Measurements from ENCODE around the gene IFNLR1.

Gene IFNLR1

DNA sequence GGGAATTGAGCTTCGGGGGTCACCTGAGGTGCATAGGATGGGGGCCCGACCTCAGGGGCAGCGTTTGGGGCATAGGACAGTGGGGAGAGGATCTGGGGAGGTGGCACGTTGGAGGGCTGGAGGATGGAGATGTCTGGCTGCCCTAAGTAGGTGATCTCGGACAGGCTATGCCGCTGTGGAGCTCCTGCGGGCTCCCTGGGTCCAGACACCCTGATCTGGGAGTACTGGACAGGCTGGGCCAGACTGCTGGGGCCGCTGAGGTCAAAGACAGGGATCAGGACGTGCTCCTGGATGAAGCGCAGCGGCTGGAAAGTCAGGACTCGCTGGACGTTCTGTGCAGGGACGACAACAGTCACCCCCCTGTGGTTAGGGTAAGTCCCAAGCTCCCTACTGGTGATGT is 65.7 kb downstream of the IFNLR1 start:
- H3K36me3 Mint-ChIP-seq (ENCODE audit: low read depth) = no peaks in the 10 kb centered on the region
- H3K4me1 Mint-ChIP-seq = peaks cover 13% of the 10 kb centered on the region
- DNase-seq = no peak
- H3K27ac Mint-ChIP-seq = no peak overlapping the region
- no peak overlapping the region for H3K4me3 Mint-ChIP-seq
- H3K9me3 Mint-ChIP-seq = no peaks in the 10 kb centered on the region
- TF ChIP-seq, protein P1, sequence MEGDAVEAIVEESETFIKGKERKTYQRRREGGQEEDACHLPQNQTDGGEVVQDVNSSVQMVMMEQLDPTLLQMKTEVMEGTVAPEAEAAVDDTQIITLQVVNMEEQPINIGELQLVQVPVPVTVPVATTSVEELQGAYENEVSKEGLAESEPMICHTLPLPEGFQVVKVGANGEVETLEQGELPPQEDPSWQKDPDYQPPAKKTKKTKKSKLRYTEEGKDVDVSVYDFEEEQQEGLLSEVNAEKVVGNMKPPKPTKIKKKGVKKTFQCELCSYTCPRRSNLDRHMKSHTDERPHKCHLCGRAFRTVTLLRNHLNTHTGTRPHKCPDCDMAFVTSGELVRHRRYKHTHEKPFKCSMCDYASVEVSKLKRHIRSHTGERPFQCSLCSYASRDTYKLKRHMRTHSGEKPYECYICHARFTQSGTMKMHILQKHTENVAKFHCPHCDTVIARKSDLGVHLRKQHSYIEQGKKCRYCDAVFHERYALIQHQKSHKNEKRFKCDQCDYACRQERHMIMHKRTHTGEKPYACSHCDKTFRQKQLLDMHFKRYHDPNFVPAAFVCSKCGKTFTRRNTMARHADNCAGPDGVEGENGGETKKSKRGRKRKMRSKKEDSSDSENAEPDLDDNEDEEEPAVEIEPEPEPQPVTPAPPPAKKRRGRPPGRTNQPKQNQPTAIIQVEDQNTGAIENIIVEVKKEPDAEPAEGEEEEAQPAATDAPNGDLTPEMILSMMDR (IDR thresholded peaks at IDR 0.05) = no peak
- H3K27me3 Mint-ChIP-seq (ENCODE audit: low read depth, poor library complexity) = peaks cover 18% of the 10 kb centered on the region

- Mint-ChIP-seq H3K27ac (no peak overlapping the region), H3K4me1 (peaks cover 13% of the 10 kb centered on the region), H3K36me3 (ENCODE audit: low read depth) (no peaks in the 10 kb centered on the region)
Measured at GRCh38 chr1:24120965-24121364, 66.1 kb downstream of the IFNLR1 start.

GRCh38 chr1:24119859-24120756 is 67.0 kb downstream of the IFNLR1 start:
- no peaks in the 10 kb centered on the region for H3K9me3 Mint-ChIP-seq
- H3K27ac Mint-ChIP-seq = no peak overlapping the region
- TF ChIP-seq, protein P1 (IDR thresholded peaks at IDR 0.05) = no peak
- H3K4me3 Mint-ChIP-seq = no peak overlapping the region
- H3K27me3 Mint-ChIP-seq (ENCODE audit: low read depth, poor library complexity) = peaks cover 14% of the 10 kb centered on the region
- peaks cover 13% of the 10 kb centered on the region for H3K4me1 Mint-ChIP-seq
- H3K36me3 Mint-ChIP-seq (ENCODE audit: low read depth) = no peaks in the 10 kb centered on the region
- no peak for DNase-seq

More at GRCh38 chr1:24120965-24121364, 66.1 kb downstream of the IFNLR1 start:
- no peak for DNase-seq
- peaks cover 14% of the 10 kb centered on the region for H3K27me3 Mint-ChIP-seq (ENCODE audit: low read depth, poor library complexity)
- TF ChIP-seq, protein P1 (IDR thresholded peaks at IDR 0.05) = no peak
- no peak overlapping the region for H3K4me3 Mint-ChIP-seq
- no peaks in the 10 kb centered on the region for H3K9me3 Mint-ChIP-seq

DNA sequence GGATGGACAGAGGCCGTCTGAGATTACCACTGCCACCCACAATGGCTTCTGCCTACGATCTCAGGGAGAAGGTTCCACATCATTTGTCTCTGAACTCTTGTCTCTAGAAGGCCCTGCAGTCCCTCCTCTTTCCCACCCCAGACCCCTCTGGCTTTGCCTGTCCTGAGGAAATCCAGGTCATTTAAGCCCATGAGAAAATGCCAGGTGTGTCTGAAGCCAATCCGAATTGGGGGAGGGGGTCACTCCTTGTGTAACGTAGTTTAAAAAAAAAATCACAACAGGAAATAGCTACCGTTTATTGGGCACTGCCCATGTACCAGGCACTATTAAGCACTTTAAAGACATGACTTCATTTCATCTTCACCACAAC is 67.6 kb downstream of the IFNLR1 start:
- Mint-ChIP-seq H3K36me3 (ENCODE audit: low read depth) (no peaks in the 10 kb centered on the region), H3K4me3 (no peak overlapping the region), H3K9me3 (no peaks in the 10 kb centered on the region), H3K27me3 (ENCODE audit: low read depth, poor library complexity) (peaks cover 14% of the 10 kb centered on the region), H3K4me1 (peaks cover 13% of the 10 kb centered on the region), H3K27ac (no peak overlapping the region)
- TF ChIP-seq, protein P1 (IDR thresholded peaks at IDR 0.05) = no peak
- no peak for DNase-seq

DNA sequence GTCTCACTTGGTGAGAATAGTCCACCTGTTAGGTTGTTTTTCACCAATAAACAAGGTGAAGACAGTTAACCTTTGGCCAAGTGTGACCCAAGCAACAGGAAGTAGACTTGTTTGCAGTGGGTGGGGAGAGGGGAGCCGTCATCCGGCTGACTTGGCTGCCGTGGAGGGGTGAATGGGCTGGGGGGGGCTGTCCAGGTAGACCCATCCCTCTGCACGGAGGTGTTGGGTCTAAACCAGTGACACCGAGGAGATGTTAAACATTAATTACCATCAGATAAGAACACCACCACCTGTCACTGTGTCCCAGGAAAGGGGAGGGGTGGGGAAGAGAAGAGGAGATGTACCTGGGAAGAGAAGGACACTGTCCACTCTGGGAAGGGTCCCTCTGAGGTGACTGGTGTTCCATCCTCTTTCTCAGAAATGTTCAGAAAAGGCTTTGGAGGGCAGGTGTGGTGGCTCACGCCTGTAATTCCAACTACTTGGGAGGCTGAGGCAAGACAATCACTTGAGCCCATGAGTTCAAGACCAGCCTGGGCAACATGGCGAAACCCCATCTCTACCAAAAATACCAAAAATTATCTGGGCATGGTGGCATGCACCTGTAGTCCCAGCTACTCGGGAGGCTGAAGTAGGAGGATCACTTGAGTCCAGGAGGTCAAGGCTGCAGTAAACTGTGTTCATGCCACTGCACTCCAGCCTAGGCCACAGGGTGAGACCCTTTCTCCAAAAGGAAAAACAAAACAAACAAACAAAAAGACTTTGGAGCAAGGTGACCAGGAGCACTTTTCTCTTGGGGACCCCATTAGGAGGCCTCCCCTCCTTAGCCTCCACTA is 68.5 kb downstream of the IFNLR1 start:
- Mint-ChIP-seq H3K27ac (no peak overlapping the region), H3K27me3 (ENCODE audit: low read depth, poor library complexity) (peaks cover 21% of the 10 kb centered on the region), H3K9me3 (no peaks in the 10 kb centered on the region), H3K4me3 (no peak overlapping the region), H3K36me3 (ENCODE audit: low read depth) (no peaks in the 10 kb centered on the region), H3K4me1 (peaks cover 13% of the 10 kb centered on the region)
- DNase-seq = no peak
- TF ChIP-seq, protein P1 (IDR thresholded peaks at IDR 0.05) = no peak
